HG03520 (cell line): ENCODE measurements around the gene SFT2D2.

Source experiments
- ATAC-seq: cut with Tn5 transposase; IDR thresholded peaks from one replicate; pipeline ENCODE4 v1.9.1; 2021; ENCODE audit warnings: mild to moderate bottlenecking, moderate library complexity; ENCODE audit not compliant: unreplicated experiment

Gene SFT2D2

DNA sequence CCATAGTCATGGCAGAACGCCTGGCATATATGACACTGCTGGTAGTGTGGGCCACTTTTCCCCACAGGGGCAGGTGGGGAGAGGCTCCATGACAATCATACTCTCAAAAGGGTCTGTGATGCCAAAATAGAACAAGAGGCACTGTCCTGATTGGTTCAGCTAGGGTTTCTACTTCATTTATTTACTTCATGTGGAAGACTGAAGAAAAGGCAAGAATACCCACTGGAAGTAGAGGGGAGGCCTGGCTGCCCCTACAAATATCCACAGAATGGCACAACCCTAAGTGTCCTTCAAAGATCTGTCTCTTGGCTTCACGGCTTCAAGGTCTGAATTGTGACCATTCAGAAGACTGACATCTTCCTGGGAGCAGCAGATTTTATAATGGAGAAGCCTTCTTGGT, 4.5 kb upstream of the SFT2D2 start:
- no peak for ATAC-seq

DNA sequence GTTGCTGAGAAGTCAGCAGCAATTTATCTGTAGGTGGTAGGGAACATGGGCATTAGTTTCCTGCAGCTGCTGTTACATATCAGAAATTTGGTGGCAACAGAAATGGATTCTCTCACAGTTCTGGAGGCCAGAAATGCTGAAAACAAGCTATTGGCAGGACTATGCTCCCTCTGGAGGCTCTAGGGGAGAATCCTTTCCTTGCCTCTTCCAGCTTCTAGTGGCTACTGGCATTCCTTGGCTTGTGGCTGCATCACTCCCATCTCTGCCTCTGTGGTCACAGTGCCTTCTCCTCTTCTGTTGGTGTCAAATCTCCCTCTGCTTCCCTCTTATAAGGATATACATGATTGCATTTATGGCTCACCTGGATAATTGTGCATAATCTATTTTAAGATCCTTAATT, 2.5 kb upstream of the SFT2D2 start:
- no peak for ATAC-seq

GRCh38 chr1:168223681-168224540, 1.9 kb upstream of the SFT2D2 start:
- ATAC-seq = no peak

- ATAC-seq = no peak
Observed at GRCh38 chr1:168224991-168225390, 813 bp upstream of the SFT2D2 start.

DNA sequence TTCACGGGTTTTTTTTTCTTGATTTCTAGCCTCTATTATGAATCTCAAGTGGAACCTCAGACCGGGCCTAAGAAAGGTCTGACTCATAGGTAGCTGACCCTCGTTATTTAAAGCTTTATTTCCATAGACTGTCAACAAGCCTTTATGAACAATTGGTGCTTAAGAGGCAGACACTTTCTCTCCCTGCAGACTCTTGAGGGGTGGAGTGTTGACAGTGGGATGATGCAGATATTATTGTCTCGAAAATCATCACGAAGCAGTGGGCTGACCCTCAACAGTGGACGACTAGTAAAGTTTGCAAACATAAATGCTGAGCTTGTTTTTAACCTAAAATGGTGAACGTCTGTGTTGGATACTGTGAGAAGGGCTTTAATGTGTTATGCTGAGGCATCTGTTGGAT, 1.8 kb downstream of the SFT2D2 start:
- ATAC-seq = no peak

DNA sequence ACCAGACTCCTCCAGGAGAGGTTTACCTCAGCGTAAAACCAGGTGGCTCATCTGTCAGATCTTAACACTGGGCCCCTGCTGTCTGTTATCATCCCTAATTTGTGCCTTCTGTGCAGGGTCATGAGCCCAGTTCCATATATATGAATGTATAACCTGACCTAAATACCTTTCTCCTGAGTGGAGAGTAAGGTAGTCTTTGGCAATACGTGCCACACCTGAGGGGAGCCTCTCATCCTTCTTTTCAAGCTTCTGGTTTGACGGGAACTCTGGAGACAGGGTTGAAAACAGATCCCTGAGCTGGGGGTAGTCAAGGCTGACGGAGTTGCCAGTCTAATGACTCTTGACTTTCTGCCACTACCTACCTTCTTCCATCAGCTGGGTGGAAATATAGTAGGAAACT, 4.1 kb downstream of the SFT2D2 start:
- ATAC-seq = no peak

DNA sequence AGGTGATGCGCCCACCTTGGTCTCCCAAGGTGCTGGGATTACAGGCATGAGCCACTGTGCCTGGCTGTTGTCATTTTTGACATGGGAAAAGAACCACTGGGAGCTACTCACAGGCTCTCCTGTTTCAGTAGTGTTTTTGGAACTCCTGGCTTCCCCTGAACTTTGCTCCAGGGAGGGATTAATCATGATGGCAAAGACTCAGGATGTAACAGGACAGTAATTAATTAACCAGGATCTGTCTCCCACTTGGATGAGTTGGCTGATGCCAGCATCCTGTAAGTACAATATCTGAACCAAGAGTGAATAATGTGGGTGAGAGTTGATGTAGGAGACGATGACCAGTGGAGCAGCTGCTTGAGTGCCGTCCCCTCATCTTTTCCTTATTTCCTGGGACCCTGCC, 4.9 kb downstream of the SFT2D2 start:
- ATAC-seq = no peak

DNA sequence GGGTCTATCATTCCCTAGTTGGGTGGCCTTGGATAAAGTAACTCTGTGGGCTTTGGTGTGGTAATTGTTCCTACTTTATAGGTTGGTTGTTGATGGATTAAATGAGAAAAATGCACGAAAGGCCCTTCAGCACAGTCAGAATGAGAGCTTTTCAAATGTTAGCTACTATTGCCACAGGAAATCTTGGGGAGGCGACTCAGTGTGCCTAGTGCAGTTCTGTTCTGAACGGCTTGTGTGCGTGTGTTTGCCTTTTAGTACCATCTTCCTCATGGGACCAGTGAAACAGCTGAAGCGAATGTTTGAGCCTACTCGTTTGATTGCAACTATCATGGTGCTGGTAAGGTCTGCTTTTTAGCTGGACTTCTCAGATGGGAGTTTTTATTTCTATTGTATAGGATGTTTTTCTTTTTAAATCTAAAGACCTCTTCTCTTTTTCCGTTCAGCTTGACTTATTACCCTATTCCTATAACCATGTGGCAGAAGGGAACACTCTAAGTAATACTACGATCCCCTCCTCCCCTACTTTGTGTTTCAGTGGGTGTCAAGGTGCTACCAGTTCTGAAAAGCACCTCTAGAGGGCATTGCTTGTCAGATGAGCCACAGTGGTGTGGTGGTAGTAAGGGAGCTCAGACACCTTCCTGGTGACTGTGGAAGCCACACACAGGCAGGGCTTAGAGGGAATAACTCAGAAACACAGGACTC, 9.2 kb downstream of the SFT2D2 start:
- peak; percentile 88 for ATAC-seq

DNA sequence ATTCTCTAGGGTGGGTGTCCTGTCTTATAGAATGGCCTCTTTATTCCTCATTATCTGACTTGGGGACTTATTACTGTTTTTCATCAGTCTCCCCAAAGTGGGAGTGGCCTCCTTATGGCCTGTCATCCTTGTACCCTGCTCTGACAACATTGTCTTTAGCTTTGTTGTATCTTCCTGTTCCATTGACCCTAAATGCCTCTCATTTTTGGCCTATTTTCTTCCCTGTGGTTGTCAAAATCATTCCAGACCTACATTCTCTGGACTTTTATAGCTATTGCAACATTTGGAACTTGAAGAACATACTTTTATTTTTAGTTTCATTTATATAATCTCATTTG, 9.7 kb downstream of the SFT2D2 start:
- peak; percentile 9 for ATAC-seq

DNA sequence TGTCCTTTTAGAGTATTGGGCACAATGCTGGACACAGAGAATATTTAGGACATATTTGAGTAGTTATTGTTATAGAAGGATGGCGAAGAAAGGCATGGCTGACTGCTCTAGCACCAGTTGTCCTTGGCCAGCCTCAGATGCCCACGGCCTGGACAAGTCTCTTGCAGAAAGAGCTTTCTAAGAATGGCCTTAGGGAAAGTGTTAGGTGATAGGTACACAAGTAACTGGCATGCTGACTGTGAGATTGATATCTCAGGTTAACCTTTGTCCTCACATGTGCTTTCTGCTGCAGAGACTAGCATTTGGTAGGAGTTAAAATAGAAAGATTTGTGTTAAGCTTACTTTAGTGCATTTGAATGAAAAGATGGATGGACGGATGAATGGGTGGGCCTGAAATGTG, 10.1 kb downstream of the SFT2D2 start:
- ATAC-seq = no peak

GRCh38 chr1:168236836-168237611, 11.2 kb downstream of the SFT2D2 start:
- no peak for ATAC-seq

- ATAC-seq = no peak
Observed at GRCh38 chr1:168243198-168243597, 17.4 kb downstream of the SFT2D2 start.

- ATAC-seq = no peak
Observed at GRCh38 chr1:168243636-168244212, 17.9 kb downstream of the SFT2D2 start.

- ATAC-seq = no peak
Observed at GRCh38 chr1:168245042-168245441, 19.2 kb downstream of the SFT2D2 start.

DNA sequence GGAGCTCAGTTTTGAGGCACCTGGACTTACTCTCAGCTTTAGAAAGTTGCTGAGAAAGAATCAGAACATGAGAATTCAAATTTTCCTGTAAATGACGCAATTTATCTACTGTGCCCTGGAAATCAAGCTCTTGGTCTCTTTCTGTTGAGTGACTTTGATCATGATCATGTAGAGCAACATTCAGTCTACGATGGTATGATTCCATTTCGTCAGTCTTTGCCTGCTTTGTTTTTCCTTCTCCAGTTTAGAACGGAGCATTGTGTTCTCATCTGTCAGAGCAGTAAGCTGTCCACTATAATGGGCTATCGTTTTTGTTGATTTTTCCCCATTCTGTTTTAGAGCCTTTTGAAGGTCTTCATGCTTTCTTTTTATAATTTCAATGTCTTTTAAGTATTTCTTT, 20.7 kb downstream of the SFT2D2 start:
- no peak for ATAC-seq

- no peak for ATAC-seq
Observed at GRCh38 chr1:168252204-168252733, 26.5 kb downstream of the SFT2D2 start.

GRCh38 chr1:168256164-168256563, 30.4 kb downstream of the SFT2D2 start:
- ATAC-seq = no peak

GRCh38 chr1:168257397-168257796, 31.6 kb downstream of the SFT2D2 start:
- ATAC-seq = no peak

GRCh38 chr1:168259567-168259966, 33.8 kb downstream of the SFT2D2 start:
- no peak for ATAC-seq

GRCh38 chr1:168260393-168260792, 34.6 kb downstream of the SFT2D2 start:
- no peak for ATAC-seq

GRCh38 chr1:168261390-168261789, 35.6 kb downstream of the SFT2D2 start:
- no peak for ATAC-seq
